SU-DHL-6 (cell line): ENCODE data around the gene COL6A3.

ENCODE experiments used
- H2AFZ ChIP-seq: fragments of 200-600 bp; sonication (generic); 2 replicates; pipeline ENCODE4 v1.6.1; 2014; ENCODE audit warnings: low read depth, mild to moderate bottlenecking, moderate library complexity, mixed read lengths, antibody characterized with exemption, low read length; ENCODE audit not compliant: severe bottlenecking
- H3F3A ChIP-seq: fragments of 200-600 bp; shearing (Covaris generic); 2 replicates; pipeline ENCODE4 v1.6.0; 2016; ENCODE audit warnings: antibody characterized with exemption, mild to moderate bottlenecking; ENCODE audit not compliant: insufficient read depth
- H3K27ac ChIP-seq: fragments of 200-600 bp; sonication (generic); 2 replicates; pipeline ENCODE4 v1.5.1; 2016; ENCODE audit warnings: low read depth, mild to moderate bottlenecking, low read length, moderate library complexity, mixed read lengths
- H3K27me3 ChIP-seq: fragments of 200-600 bp; sonication (generic), shearing (Covaris generic); 2 replicates; pipeline ENCODE4 v1.6.0; 2014; ENCODE audit warnings: mild to moderate bottlenecking, low read length
- H3K36me3 ChIP-seq: fragments of 200-600 bp; sonication (generic); 2 replicates; pipeline ENCODE4 v1.6.1; 2014; ENCODE audit warnings: mild to moderate bottlenecking, low read length, mixed read lengths
- H3K4me2 ChIP-seq: fragments of 300-600, 200-600 bp; shearing (Covaris generic), sonication (generic); 2 replicates; pipeline ENCODE4 v1.6.0; 2014; ENCODE audit warnings: low read length, low read depth, mild to moderate bottlenecking; ENCODE audit not compliant: poor library complexity, severe bottlenecking
- H3K4me3 ChIP-seq: fragments of 200-600 bp; sonication (generic); 2 replicates; pipeline ENCODE4 v1.5.1; 2014; ENCODE audit warnings: antibody characterized with exemption, low read length, mild to moderate bottlenecking, mixed read lengths; ENCODE audit not compliant: insufficient read depth, poor library complexity, severe bottlenecking
- H3K79me2 ChIP-seq: fragments of 200-600 bp; sonication (generic); 2 replicates; pipeline ENCODE4 v1.6.1; 2014; ENCODE audit warnings: mild to moderate bottlenecking, low read length, moderate library complexity; ENCODE audit not compliant: insufficient read depth
- H3K9ac ChIP-seq: fragments of 200-600 bp; sonication (generic); 2 replicates; pipeline ENCODE4 v1.7.0; 2014; ENCODE audit warnings: mild to moderate bottlenecking, low read length
- H3K9me2 ChIP-seq: fragments of 200-600 bp; sonication (generic); replicated peaks from 2 replicates; pipeline ENCODE4 v1.6.1; 2014; ENCODE audit warnings: low read length; ENCODE audit not compliant: insufficient read depth
- H3K9me3 ChIP-seq: fragments of 200-600 bp; sonication (generic); 2 replicates; pipeline ENCODE4 v1.6.1; 2014; ENCODE audit warnings: low read length, mixed read lengths; ENCODE audit not compliant: insufficient read depth
- H4K20me1 ChIP-seq: fragments of 200-600 bp; sonication (generic); 2 replicates; pipeline ENCODE4 v1.6.1; 2014; ENCODE audit warnings: low read depth, mild to moderate bottlenecking, antibody characterized with exemption, low read length, moderate library complexity, mixed read lengths
- CTCF ChIP-seq: fragments of 200-600 bp; sonication (generic); IDR thresholded peaks from one replicate; pipeline ENCODE4 v1.5.1; 2017; ENCODE audit warnings: antibody characterized with exemption, mild to moderate bottlenecking, low read length, moderate library complexity; ENCODE audit not compliant: insufficient read depth, poor library complexity, severe bottlenecking
- EZH2phosphoT487 ChIP-seq: fragments of 200-600 bp; sonication (generic), shearing (Covaris generic); conservative IDR thresholded peaks from 2 replicates; pipeline ENCODE4 v1.6.1; 2018; ENCODE audit warnings: mild to moderate bottlenecking, antibody characterized with exemption, low read length, moderate library complexity, mixed read lengths

Gene COL6A3

DNA sequence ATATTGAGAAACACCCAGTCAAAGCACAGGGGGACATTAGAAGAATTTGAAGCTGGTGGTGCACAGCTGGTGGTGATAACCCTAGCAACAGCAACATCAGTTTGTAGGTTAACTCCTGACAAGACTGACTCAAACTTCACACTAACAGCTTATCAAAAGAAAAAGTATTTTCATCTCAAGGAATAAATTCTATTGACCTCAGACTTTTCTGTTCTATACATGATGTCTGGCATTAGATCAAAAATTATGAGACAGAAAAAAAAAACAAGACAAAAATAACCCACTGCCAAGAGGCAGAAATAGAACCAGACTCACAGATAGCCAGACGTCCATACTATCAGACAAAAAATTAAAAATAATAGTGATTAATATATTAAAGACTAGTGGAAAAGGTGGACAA lies 126.1 kb downstream of the COL6A3 start:
- no peak overlapping the region for H3K27ac ChIP-seq
- H3K79me2 ChIP-seq = no peaks in the 10 kb centered on the region
- no peak for TF ChIP-seq CTCF
- no peak for TF ChIP-seq EZH2phosphoT487
- no peak overlapping the region for H3K9ac ChIP-seq
- no peaks in the 10 kb centered on the region for H3K9me3 ChIP-seq
- H3F3A ChIP-seq = no peaks in the 10 kb centered on the region
- no peaks in the 10 kb centered on the region for H3K9me2 ChIP-seq
- H3K4me3 ChIP-seq = no peak overlapping the region
- no peak overlapping the region for H2AFZ ChIP-seq
- H3K36me3 ChIP-seq = no peaks in the 10 kb centered on the region
- H4K20me1 ChIP-seq = no peaks in the 10 kb centered on the region
- no peak overlapping the region for H3K4me2 ChIP-seq
- H3K27me3 ChIP-seq = 0 out of 2 replicates have a peak, but pooled peaks cover 4% of the 10 kb centered on the region

- H3K27me3 ChIP-seq = no peaks in the 10 kb centered on the region
- no peak for TF ChIP-seq CTCF
- no peak for TF ChIP-seq EZH2phosphoT487
- H3K9me3 ChIP-seq = no peaks in the 10 kb centered on the region
- H3K9ac ChIP-seq = no peak overlapping the region
- H3K27ac ChIP-seq = no peak overlapping the region
- H3K79me2 ChIP-seq = no peaks in the 10 kb centered on the region
- H3F3A ChIP-seq = no peaks in the 10 kb centered on the region
- no peak overlapping the region for H2AFZ ChIP-seq
- H4K20me1 ChIP-seq = no peaks in the 10 kb centered on the region
- no peaks in the 10 kb centered on the region for H3K9me2 ChIP-seq
- no peak overlapping the region for H3K4me3 ChIP-seq
- no peak overlapping the region for H3K4me2 ChIP-seq
- no peaks in the 10 kb centered on the region for H3K36me3 ChIP-seq
Measured at GRCh38 chr2:237283131-237283928, 130.6 kb downstream of the COL6A3 start.

DNA sequence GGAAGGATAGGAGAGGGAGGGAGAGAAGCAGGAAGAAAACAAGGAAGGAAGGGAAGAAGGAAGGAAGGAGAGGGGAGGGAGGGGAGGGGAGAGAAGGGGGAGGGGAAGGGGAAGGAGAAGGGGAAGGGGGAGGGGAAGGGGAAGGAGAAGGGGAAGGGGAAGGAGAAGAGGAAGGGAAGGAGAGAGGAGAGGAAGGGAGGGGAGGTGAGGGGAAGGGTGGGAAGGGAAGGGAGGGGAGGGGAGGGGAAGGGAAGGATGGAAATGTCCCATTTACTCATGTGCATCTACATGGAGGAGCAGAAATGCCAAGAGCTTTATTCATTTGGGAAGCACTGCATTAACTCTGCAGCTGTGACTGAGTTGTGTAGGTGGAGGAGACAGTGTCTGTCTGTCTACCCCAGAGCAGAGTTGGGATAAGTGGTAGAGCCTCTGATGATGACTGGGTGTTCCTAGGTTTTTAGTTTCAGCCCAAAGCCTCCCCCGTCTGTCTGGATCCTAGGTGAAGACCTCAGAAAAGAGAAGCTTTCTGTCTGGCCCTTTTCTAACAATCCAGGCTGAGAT lies 131.3 kb downstream of the COL6A3 start:
- Histone ChIP-seq H3F3A (no peaks in the 10 kb centered on the region), H2AFZ (no peak overlapping the region), H3K9ac (no peak overlapping the region), H3K4me2 (no peak overlapping the region), H3K27ac (no peak overlapping the region), H3K4me3 (no peak overlapping the region), H3K79me2 (no peaks in the 10 kb centered on the region), H3K36me3 (no peaks in the 10 kb centered on the region), H3K9me3 (no peaks in the 10 kb centered on the region), H4K20me1 (no peaks in the 10 kb centered on the region), H3K9me2 (no peaks in the 10 kb centered on the region), H3K27me3 (no peaks in the 10 kb centered on the region)
- no peak for TF ChIP-seq EZH2phosphoT487

DNA sequence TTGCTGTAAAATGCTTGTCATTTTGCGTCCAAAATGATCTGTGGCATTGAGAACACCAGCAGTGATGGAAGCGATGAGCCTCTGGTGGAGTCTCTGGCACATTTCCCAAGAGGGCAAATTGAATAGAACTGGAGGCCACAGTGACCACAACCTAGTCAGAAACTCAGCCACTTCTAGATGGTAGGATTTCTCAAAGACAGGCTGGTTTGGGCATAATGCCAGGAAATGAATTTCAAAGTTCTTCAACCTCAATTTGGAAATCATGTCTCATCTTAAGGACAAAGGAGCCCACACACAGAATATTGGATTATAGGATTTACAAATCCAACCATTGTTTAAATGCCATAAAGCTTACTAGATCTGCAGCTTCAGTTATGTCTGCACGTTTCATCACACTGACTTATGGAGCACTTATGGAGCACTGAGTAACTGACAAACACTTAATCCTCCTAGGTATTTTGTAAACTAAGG lies 132.1 kb downstream of the COL6A3 start:
- Histone ChIP-seq H2AFZ (no peak overlapping the region), H3F3A (no peaks in the 10 kb centered on the region), H3K27ac (no peak overlapping the region), H3K4me2 (no peak overlapping the region), H4K20me1 (no peaks in the 10 kb centered on the region), H3K9me3 (no peaks in the 10 kb centered on the region), H3K9me2 (no peaks in the 10 kb centered on the region), H3K27me3 (no peaks in the 10 kb centered on the region), H3K9ac (no peak overlapping the region), H3K79me2 (no peaks in the 10 kb centered on the region), H3K36me3 (no peaks in the 10 kb centered on the region), H3K4me3 (no peak overlapping the region)
- TF ChIP-seq CTCF (no peak), EZH2phosphoT487 (no peak)
